Activated gamma-delta T cell treated with Interleukin-2 at 50 U/mL for 16 hours (primary cell): Measurements from ENCODE around the gene RAB31.

ENCODE experiments used
- DNase-seq: peaks from one replicate; pipeline ENCODE4 v3.0.0-alpha.2; 2020

RAB31 gene

GRCh38 chr18:9824952-9825371 is 116.9 kb downstream of the RAB31 start:
- no peak for DNase-seq

- no peak for DNase-seq
Measured at GRCh38 chr18:9825571-9826073, 117.5 kb downstream of the RAB31 start.

- no peak for DNase-seq
Measured at GRCh38 chr18:9826685-9827084, 118.6 kb downstream of the RAB31 start.

- no peak for DNase-seq
Measured at GRCh38 chr18:9827211-9827792, 119.2 kb downstream of the RAB31 start.

- DNase-seq = no peak
Measured at GRCh38 chr18:9827793-9828505, 119.8 kb downstream of the RAB31 start.

GRCh38 chr18:9828506-9829396 is 120.7 kb downstream of the RAB31 start:
- no peak for DNase-seq

GRCh38 chr18:9829397-9829712 is 121.3 kb downstream of the RAB31 start:
- DNase-seq = no peak

- DNase-seq = no peak
Measured at GRCh38 chr18:9831036-9831722, 123.1 kb downstream of the RAB31 start.

- no peak for DNase-seq
Measured at GRCh38 chr18:9831723-9832199, 123.7 kb downstream of the RAB31 start.

GRCh38 chr18:9832871-9833270 is 124.8 kb downstream of the RAB31 start:
- DNase-seq = no peak

GRCh38 chr18:9834551-9834950 is 126.5 kb downstream of the RAB31 start:
- no peak for DNase-seq

GRCh38 chr18:9835113-9835755 is 127.1 kb downstream of the RAB31 start:
- no peak for DNase-seq

GRCh38 chr18:9835825-9836224 is 127.7 kb downstream of the RAB31 start:
- no peak for DNase-seq

GRCh38 chr18:9838144-9838877 is 130.2 kb downstream of the RAB31 start:
- DNase-seq = no peak

GRCh38 chr18:9839211-9839610 is 131.1 kb downstream of the RAB31 start:
- DNase-seq = no peak

GRCh38 chr18:9839853-9840252 is 131.8 kb downstream of the RAB31 start:
- DNase-seq = no peak

- no peak for DNase-seq
Measured at GRCh38 chr18:9841752-9842151, 133.7 kb downstream of the RAB31 start.

- DNase-seq = no peak
Measured at GRCh38 chr18:9842448-9842847, 134.3 kb downstream of the RAB31 start.

GRCh38 chr18:9845256-9845655 is 137.2 kb downstream of the RAB31 start:
- DNase-seq = no peak

- no peak for DNase-seq
Measured at GRCh38 chr18:9846162-9846925, 138.2 kb downstream of the RAB31 start.
